GM12865 (cell line): ENCODE measurements around the gene ADAR.
"Not testable (repeated sequence)": the region's sequence is repeated elsewhere in the genome, so short reads cannot be mapped to it uniquely, and the experiment has no call there.

Experiments used
- DNase-seq: peaks from one replicate; pipeline ENCODE4 v3.0.0; 2010; ENCODE audit warnings: low read depth
- H3K4me3 ChIP-seq: 2 replicates; pipeline ENCODE4 v1.5.1; 2011; ENCODE audit warnings: mild to moderate bottlenecking, low read depth, low read length, control low read depth
- TF ChIP-seq, protein P1 (sequence below): IDR thresholded peaks from 2 replicates; pipeline ENCODE4 v1.5.1; 2011; ENCODE audit warnings: low read length, control low read depth, low read depth, inconsistent platforms; ENCODE audit not compliant: insufficient read depth; ENCODE audit errors: missing control alignments

Gene ADAR

DNA sequence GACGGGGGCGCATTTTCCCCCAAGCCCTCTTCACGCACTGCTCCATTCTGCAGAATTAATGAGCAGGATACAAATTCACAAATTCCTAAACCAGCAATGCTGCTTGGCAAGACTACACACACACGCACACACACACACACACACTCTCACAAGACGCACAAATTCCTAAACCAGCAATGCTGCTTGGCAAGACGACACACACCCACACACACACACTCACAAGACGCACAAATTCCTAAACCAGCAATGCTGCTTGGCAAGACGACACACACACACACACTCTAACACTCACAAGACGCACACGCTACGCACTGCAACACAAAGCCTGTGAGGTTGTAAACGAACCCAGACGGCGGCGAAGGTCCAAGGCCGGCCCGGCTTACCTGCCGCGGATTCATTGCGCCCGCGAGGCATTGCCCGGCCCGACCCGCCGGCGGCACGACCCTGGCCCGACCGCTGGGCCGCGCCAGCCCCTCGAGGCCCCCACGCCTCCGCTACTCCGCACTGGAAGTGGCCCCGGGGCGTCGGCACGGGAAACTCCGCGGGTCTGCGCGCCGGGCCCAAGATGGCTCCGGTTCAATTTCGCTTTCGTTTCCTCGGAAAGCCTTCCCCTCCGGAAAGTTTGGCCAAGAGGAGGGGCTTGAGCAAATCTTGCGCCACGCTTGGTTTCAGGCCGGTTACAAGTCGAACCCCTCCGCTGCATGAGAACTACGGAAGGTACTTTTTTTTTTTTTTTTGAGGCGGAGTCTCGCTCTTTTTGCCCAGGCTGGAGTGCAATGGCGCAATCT, at the start of gene ADAR:
ADAR (minus strand) TSS at position 578 of the 788 bp plus-strand sequence; CDS start at position 398, 180 bp downstream.
- DNase-seq = peak; percentile 99
- TF ChIP-seq, protein P1, sequence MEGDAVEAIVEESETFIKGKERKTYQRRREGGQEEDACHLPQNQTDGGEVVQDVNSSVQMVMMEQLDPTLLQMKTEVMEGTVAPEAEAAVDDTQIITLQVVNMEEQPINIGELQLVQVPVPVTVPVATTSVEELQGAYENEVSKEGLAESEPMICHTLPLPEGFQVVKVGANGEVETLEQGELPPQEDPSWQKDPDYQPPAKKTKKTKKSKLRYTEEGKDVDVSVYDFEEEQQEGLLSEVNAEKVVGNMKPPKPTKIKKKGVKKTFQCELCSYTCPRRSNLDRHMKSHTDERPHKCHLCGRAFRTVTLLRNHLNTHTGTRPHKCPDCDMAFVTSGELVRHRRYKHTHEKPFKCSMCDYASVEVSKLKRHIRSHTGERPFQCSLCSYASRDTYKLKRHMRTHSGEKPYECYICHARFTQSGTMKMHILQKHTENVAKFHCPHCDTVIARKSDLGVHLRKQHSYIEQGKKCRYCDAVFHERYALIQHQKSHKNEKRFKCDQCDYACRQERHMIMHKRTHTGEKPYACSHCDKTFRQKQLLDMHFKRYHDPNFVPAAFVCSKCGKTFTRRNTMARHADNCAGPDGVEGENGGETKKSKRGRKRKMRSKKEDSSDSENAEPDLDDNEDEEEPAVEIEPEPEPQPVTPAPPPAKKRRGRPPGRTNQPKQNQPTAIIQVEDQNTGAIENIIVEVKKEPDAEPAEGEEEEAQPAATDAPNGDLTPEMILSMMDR = no peak
- peak within 1 kb of the TSS; percentile 85 for H3K4me3 ChIP-seq

DNA sequence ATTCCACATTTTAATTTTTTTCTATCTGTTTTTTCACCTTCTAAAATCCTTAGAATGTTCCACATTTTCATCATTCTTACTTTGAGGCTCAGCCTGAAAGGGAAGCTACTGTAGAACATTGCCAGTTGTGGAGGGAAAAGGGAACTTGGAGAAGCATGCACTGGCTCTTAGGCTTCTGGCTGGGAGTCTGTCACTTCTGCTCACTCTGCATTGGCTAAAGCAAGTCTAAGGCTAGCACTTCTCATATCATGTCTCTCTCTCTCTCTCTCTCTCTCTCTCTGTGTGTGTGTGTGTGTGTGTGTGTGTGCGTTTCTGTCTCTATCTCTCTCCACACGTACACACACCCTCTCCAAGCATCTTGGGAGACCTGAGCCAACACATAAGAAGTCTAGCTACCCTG, 49.6 kb upstream of the ADAR start:
- TF ChIP-seq, protein P1 = no peak
- no peak overlapping the region for H3K4me3 ChIP-seq
- no peak for DNase-seq

DNA sequence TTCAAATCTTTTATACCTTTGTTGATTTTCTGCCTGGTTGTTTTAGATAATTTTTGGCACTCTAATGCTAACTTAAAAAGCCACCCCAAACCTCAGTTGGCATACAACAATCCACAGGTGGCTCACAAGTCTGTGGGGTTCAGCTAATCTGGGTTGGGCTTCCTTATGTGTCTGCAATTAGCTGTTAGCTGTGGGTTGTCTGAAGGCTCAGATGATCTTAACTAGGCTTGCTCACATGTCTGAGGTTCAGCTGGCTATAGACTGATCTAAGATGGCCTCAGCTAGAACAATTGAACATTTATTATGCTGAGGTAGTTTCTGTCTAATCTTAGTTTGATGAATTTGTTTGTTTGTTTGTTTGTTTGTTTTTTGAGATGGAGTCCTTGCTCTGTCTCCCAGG, 44.9 kb upstream of the ADAR start:
- H3K4me3 ChIP-seq = no peak overlapping the region
- TF ChIP-seq, protein P1 = no peak
- no peak for DNase-seq

DNA sequence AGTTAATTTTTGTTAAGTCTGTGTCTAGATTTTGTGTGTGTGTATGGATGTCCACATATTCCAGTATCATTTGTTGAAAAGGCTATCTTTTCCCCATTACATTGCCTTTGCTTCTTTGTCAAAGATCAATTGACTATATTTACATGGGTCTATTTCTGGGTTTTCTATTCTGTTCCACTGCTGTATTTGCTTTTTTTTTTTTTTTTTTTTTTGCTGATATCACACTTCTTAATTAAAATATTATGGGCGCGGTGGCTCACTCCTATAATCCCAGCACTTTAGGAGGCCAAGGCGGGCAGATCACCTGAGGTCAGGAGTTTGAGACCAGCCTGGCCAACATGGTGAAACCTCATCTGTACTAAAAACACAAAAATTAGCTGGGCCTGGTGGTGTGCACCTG, 36.7 kb upstream of the ADAR start:
- not testable (repeated sequence) for H3K4me3 ChIP-seq, DNase-seq

DNA sequence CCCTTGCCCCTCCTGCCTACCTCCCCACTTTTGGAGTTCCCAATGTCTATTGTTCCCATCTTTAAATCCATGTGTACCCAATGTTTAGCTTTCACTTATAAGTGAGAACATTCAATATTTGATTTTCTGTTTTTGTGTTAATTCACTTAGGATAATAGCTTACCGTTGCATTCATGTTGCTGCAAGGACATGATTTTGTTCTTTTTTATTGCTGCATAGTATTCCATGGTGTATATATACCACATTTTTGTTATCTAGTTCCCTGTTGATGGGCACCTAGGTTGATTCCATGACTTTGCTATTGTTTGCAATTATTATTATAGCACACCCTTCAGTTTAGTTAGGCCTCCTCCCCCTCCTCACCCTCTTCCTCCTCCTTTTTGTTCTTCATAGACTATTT, 33.5 kb upstream of the ADAR start:
- no peak for DNase-seq
- TF ChIP-seq, protein P1 = no peak
- no peak overlapping the region for H3K4me3 ChIP-seq

- H3K4me3 ChIP-seq = no peak overlapping the region
- DNase-seq = no peak
- TF ChIP-seq, protein P1 = no peak
Observed at GRCh38 chr1:154639876-154640275, 31.9 kb upstream of the ADAR start.

DNA sequence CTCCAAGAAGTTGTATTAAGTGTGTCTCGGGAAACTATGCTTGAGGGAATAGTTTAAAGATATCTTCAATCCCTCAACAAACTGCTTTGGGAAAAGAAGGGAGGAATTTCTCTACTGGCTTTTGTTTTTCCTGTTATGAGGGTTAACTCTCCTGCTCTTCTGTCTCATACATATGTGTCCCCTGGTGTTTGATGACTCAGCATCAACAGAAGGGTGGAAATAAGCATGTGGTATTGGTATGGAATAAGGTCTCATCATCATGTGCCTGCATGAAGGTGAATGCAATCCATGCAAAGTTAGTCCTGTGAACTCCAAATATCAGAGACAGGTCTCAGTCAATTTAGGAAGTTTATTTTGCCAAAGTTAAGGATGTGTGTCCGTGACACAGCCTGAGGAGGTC, 27.2 kb upstream of the ADAR start:
- DNase-seq = no peak

More for the DNA sequence above, 27.2 kb upstream of the ADAR start:
- H3K4me3 ChIP-seq = no peak overlapping the region
- TF ChIP-seq, protein P1 = no peak
